HL-60/S4 (cell line): ENCODE measurements around the gene PHYKPL.

Experiments used
- in situ Hi-C: fragments of 300-500 bp; cut with MboI; formaldehyde crosslinking; loops from 2 replicates; pipeline ENCODE4 v1.14.3; 2022; ENCODE audit warnings: low sequenced_read_pairs

PHYKPL gene

GRCh38 chr5:178160176-178160575, 72.4 kb downstream of the PHYKPL start:
- in situ Hi-C loops: no loop called here
